Stimulated activated effector memory CD8-positive, alpha-beta T cell treated with anti-CD3 and anti-CD28 coated beads, Interleukin-12 subunit alpha, Interleukin-12 subunit beta, amount 100 ng/mL, for 72 hours (primary cell): ENCODE measurements around the gene ACAN.

Experiments
- ATAC-seq: fragments of 150-1000 bp; cut with Tn5 transposase; 2 replicates; pipeline ENCODE4 v1.10.0; 2021
- DNase-seq, 2 donors: peaks; one replicate each; pipeline ENCODE4 v3.0.0; 2021 to 2022; ENCODE audit warnings: low spot score in 2 of 2
- H3K27ac Mint-ChIP-seq: one replicate; pipeline ENCODE4 v1.8.0; 2022; ENCODE audit warnings: mild to moderate bottlenecking, mixed read lengths
- H3K36me3 Mint-ChIP-seq: one replicate; pipeline ENCODE4 v1.8.0; 2022; ENCODE audit warnings: mild to moderate bottlenecking, mixed read lengths
- H3K4me1 Mint-ChIP-seq: one replicate; pipeline ENCODE4 v1.8.0; 2022; ENCODE audit warnings: mixed read lengths
- H3K4me3 Mint-ChIP-seq: one replicate; pipeline ENCODE4 v1.8.0; 2022; ENCODE audit warnings: mild to moderate bottlenecking, mixed read lengths
- H3K9me3 Mint-ChIP-seq: one replicate; pipeline ENCODE4 v1.8.0; 2022; ENCODE audit warnings: mixed read lengths

The ACAN gene

DNA sequence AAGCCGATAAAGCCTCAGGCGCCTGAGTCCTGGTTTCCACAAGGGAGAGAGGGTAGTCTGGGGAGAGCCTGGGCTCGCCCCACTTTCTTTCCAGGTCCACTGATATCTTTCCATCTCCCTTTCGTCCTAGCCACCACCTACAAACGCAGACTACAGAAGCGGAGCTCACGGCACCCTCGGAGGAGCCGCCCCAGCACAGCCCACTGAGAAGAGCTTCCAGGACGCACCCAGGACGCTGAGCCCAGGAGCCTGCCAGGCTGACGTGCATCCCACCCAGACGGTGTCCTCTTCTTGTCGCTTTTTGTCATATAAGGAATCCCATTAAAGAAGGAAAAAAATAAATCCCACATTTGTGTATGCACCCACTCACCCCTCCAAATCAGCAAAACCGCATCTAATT is 71.0 kb downstream of the ACAN start:
- no peaks in the 10 kb centered on the region for H3K9me3 Mint-ChIP-seq
- H3K4me3 Mint-ChIP-seq: no peak overlapping the region
- ATAC-seq: no peak
- no peak for DNase-seq
- no peaks in the 10 kb centered on the region for H3K4me1 Mint-ChIP-seq
- H3K27ac Mint-ChIP-seq: no peak overlapping the region
- H3K36me3 Mint-ChIP-seq: peaks cover 9% of the 10 kb centered on the region

DNA sequence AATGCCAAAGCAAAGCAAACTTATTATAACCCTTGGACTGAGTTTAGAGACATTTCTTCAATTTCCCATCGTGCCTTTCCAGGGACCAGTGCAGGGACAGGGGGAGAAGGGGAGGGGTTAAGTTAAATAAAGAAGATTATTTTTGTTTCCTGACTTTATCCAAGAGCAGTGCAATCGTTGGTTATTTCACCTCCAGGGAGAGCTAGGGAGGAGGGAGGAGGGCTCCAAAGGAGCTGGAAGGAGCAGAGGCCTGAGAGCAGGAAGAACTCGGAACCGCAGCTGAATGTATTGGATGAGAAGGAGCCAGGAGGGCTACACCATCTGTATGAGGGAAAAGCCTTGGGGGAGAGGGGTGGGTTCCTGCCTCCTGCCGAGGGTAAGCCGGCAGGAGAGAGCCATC is 71.4 kb downstream of the ACAN start:
- Mint-ChIP-seq H3K27ac (no peak overlapping the region), H3K4me1 (no peaks in the 10 kb centered on the region), H3K36me3 (peaks cover 9% of the 10 kb centered on the region), H3K4me3 (no peak overlapping the region), H3K9me3 (no peaks in the 10 kb centered on the region)
- no peak for ATAC-seq
- DNase-seq: no peak

DNA sequence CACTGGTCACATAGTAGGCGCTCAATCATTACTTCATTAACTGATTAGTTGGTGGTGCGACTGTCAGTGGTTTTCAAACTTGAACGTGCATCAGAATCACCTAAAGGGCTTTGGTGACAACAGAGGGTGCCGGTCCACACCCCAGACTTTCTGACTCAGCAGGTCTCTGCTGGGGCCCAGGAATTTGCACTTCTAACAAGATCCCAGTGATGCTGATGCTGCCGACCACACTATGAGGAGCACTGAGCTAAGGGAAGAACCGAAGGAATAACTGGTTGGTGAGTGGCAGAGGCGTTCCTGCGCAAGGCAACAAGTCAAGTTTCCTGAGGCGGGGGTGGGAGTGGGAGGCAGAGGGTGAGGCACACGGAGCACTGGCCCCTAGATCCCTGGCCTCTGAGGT is 73.3 kb downstream of the ACAN start:
- peaks cover 15% of the 10 kb centered on the region for H3K36me3 Mint-ChIP-seq
- no peak overlapping the region for H3K4me3 Mint-ChIP-seq
- no peaks in the 10 kb centered on the region for H3K9me3 Mint-ChIP-seq

GRCh38 chr15:88877415-88877814 is 74.2 kb downstream of the ACAN start:
- Mint-ChIP-seq H3K4me1 (no peaks in the 10 kb centered on the region), H3K9me3 (no peaks in the 10 kb centered on the region), H3K36me3 (peaks cover 17% of the 10 kb centered on the region), H3K4me3 (no peak overlapping the region), H3K27ac (no peak overlapping the region)
- no peak for DNase-seq
- no peak for ATAC-seq

More for the DNA sequence above, 73.3 kb downstream of the ACAN start:
- no peak overlapping the region for H3K27ac Mint-ChIP-seq
- DNase-seq: no peak
- no peak for ATAC-seq
- H3K4me1 Mint-ChIP-seq: no peaks in the 10 kb centered on the region

- ATAC-seq (no peak), DNase-seq (no peak)
- no peaks in the 10 kb centered on the region for H3K9me3 Mint-ChIP-seq
- H3K36me3 Mint-ChIP-seq: peaks cover 17% of the 10 kb centered on the region
- H3K4me1 Mint-ChIP-seq: no peaks in the 10 kb centered on the region
- no peak overlapping the region for H3K4me3 Mint-ChIP-seq
- H3K27ac Mint-ChIP-seq: no peak overlapping the region
Measured at GRCh38 chr15:88877906-88878305, 74.7 kb downstream of the ACAN start.

DNA sequence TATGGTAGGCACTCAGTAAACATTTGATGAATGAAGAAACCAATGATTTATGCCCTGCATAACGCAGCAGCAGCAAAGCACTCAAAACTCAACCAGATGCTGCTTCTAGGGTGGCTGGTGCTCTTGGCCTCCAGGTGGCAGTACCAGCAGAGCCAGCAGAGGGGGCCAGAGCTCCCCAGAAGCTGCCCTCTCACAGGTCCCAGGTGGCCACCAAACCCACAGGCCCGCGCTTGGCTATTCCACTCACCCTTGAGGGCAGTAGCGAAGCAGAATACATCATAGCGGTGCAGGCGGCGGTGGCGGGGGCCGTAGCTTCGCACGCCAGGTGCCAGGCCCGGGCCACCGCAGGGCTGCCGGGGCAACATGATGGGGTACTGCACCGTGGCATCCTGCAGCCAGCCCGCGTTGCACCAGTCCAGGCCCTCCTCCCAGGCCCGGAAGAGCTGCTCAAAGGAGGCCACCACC is 75.5 kb downstream of the ACAN start:
- DNase-seq (peak; percentile 11 to 64), ATAC-seq (peak; percentile 61)
- Mint-ChIP-seq H3K27ac (no peak overlapping the region), H3K4me1 (no peaks in the 10 kb centered on the region), H3K4me3 (no peak overlapping the region), H3K36me3 (peaks cover 23% of the 10 kb centered on the region), H3K9me3 (no peaks in the 10 kb centered on the region)

DNA sequence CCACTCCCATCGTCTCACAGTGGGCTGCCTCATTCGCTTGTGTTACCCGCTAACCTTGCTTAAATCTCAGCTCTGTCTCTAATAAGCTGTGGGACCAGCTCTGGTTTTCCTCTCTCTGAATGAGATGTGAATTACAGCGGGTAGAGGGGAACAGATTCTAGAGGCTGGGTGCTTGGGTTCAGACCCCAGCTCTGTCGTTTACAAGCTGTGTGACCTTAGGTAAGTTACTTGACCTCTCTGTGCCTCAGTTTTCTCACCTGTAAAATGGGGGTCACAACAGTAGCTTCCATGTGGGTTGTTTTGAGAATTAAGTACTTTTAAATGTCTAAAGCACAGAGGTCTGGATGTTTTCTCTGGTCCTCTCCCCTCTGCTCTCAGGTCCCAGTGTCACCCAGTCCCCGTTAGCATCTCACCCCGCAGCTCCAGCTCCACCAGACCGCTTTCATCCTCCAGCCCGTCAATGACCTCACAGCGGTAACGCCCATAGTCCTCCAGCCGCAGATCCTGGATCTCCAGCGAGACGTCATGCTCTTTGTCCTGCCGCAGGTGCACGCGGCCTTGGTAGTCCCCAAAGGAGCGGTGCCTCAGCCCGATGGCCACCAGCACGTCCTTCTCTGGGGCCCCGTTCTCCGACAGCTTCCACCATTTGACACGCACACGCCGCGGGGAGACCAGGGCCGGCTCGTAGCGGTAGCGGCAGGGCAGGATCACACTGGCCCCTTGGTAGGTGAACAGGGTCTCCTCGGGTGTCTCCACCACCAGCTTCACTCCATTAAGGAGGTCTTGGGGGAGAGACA is 77.9 kb downstream of the ACAN start:
- ATAC-seq: no peak
- no peak overlapping the region for H3K4me3 Mint-ChIP-seq

DNA sequence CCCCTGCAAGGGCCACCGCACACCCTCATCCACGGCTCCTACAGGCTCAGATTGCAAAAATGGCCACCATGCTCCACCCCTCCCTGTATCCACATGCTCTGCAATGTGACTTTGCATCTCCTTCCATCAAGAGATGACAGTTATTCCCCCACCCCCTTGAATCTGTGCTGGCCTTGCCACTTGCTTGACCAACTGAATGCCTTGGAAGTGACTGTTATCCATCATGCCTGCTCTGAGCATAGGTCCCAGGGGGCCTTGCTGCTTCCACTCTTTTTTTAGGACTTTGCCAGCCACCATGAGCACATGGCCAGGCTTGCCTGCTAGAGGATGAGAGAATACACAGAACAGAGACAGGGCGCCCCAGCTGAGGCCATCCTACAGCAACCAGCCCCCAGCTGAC is 78.5 kb downstream of the ACAN start:
- DNase-seq (no peak), ATAC-seq (no peak)
- H3K9me3 Mint-ChIP-seq: no peaks in the 10 kb centered on the region
- no peaks in the 10 kb centered on the region for H3K4me1 Mint-ChIP-seq
- H3K36me3 Mint-ChIP-seq: peaks cover 45% of the 10 kb centered on the region
- no peak overlapping the region for H3K27ac Mint-ChIP-seq
- no peak overlapping the region for H3K4me3 Mint-ChIP-seq

More for the DNA sequence above, 77.9 kb downstream of the ACAN start:
- Mint-ChIP-seq H3K36me3 (peaks cover 44% of the 10 kb centered on the region), H3K9me3 (no peaks in the 10 kb centered on the region), H3K27ac (no peak overlapping the region), H3K4me1 (no peaks in the 10 kb centered on the region)
- DNase-seq: no peak

DNA sequence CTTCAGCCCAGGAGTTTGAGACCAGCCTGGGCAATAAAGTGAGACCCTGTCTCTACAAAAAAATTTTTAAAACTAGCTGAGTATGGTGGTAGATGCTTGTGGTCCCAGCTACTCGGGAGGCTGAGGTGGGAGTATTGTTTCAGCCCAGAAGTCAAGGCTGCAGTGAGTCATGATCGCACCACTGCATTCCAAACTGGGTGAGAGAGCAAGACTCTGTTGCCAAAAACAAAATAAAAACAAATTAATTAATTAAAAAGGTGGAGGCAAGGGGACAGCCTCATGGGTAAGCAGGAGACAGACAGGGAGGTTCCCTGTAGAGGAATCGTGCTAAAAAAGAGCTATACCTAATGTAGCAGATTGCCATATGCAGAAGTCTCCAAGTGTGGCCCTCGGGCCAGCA is 79.5 kb downstream of the ACAN start:
- Mint-ChIP-seq H3K4me3 (no peak overlapping the region), H3K27ac (no peak overlapping the region), H3K9me3 (no peaks in the 10 kb centered on the region), H3K4me1 (no peaks in the 10 kb centered on the region), H3K36me3 (peaks cover 51% of the 10 kb centered on the region)
- ATAC-seq (no peak), DNase-seq (no peak)

GRCh38 chr15:88887068-88887580 is 83.9 kb downstream of the ACAN start:
- peaks cover 51% of the 10 kb centered on the region for H3K36me3 Mint-ChIP-seq
- ATAC-seq (no peak), DNase-seq (no peak)
- no peak overlapping the region for H3K4me3 Mint-ChIP-seq
- no peaks in the 10 kb centered on the region for H3K9me3 Mint-ChIP-seq
- no peak overlapping the region for H3K27ac Mint-ChIP-seq
- no peaks in the 10 kb centered on the region for H3K4me1 Mint-ChIP-seq

- H3K9me3 Mint-ChIP-seq: no peaks in the 10 kb centered on the region
- no peak overlapping the region for H3K27ac Mint-ChIP-seq
- H3K4me3 Mint-ChIP-seq: no peak overlapping the region
- ATAC-seq (no peak), DNase-seq (no peak)
- no peaks in the 10 kb centered on the region for H3K4me1 Mint-ChIP-seq
- H3K36me3 Mint-ChIP-seq: peaks cover 45% of the 10 kb centered on the region
Measured at GRCh38 chr15:88888719-88889118, 85.5 kb downstream of the ACAN start.

DNA sequence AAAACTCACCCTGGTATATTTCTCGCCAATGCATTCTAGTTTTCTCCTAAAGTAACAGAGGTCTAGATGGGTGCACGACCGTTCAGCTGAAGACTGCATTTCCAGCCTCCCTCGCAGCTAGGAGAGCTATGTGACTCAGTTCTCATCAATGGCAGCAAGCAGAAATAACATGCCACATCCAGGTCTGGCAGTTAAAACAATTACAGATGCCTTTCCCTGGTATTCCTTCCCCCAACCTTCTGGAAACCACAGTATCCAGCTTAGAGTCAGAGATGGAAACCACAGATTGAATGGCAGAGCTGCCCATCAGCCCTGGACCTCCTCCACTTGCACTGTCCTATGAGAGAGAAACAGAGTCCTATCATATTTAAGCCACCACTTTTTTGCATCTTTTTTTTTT is 87.3 kb downstream of the ACAN start:
- H3K9me3 Mint-ChIP-seq: no peaks in the 10 kb centered on the region
- no peak overlapping the region for H3K27ac Mint-ChIP-seq
- DNase-seq: no peak
- H3K4me3 Mint-ChIP-seq: no peak overlapping the region
- H3K4me1 Mint-ChIP-seq: peaks cover 7% of the 10 kb centered on the region
- ATAC-seq: no peak
- H3K36me3 Mint-ChIP-seq: peaks cover 33% of the 10 kb centered on the region

DNA sequence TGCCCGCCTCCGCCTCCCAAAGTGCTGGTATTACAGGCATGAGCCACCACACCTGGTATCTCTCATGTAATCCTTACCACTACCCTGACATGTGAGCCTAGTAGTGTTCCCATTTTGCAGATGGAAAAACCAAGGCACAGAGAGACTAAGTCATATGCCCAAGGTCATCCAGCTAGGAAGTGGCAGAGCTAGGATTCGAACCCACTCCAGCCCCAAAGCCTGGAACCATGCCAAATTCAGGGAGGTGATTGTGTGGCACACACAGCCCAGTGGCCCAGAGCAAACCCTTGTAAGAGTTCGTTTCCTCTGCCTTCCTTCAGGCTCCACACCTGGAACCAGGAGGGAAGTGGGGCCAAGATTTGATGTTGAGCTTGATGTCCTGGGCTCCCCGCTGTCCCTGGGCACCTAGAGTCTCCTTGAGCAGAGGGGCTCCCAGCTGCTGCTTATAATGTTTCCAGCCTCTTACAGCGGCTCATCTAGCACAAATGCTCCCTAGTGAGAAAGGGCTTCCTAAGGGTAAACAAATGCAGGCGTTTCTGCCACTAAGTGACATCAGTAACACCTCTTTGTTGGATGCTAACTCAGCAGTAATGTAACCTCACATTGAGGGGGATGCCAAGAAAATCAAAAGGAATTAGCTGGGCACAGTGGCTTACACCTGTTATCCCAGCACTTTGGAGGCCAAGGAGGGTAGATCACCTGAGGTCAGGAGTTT is 88.5 kb downstream of the ACAN start:
- Mint-ChIP-seq H3K27ac (no peak overlapping the region), H3K36me3 (peaks cover 24% of the 10 kb centered on the region), H3K9me3 (no peaks in the 10 kb centered on the region), H3K4me3 (no peak overlapping the region), H3K4me1 (peaks cover 14% of the 10 kb centered on the region)
- ATAC-seq: no peak
- DNase-seq: no peak

GRCh38 chr15:88894348-88894818 is 91.1 kb downstream of the ACAN start:
- no peak overlapping the region for H3K27ac Mint-ChIP-seq

DNA sequence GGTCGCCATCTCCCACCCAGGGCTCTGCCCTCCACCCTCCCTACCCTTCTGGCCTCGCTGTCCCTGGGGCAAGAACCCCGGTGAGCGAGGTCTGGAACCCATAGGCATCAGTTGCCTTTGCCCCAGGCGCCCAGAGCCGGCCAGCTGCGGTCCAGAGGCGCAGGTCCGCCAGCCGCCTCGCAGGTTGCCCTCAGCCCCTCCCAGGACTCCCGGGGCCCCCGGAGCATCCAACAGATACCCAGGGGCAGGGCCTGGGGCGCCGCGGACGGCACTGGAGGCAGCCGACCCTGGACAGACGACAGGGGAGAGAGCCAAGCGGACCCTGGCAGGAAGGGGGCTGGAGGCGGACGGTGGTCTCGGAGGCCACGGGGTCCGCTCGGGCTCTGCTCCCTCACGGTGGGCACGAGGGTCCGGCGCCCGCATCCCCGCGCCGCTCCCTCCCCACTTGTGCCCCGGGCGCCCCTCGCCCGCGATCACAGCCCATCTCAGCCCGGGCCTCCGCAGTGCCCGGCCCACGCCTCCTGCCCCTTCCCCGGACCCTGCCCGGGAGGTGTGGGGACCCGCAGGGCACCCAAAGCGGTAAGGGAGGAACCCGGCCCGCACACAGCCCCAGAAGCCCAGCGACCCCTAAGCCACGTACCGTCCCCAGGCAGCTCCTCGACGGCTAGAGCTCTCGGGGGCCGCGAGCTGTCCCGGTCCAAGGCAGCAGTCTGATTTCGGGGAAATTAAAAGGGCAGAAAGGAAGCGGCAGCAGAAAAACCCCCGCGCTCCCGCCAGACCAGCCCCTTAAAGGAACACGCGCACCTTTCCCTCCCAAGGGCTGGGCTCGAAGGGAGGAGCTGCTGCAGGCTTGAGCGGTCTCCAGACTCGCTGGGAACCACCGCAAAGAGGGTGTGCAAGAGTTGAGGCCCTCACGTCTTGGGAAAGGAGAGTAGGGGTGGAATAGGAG is 91.9 kb downstream of the ACAN start, which contains the start of gene HAPLN3:
Gene HAPLN3 (minus strand): TSS at position 726 of the 949 bp plus-strand sequence. CDS start 8,246 bp downstream, outside the sequence.
- DNase-seq (peak; percentile 34 to 77), ATAC-seq (peak; percentile 67)
- H3K27ac Mint-ChIP-seq: peak within 1 kb of the TSS; percentile 55
- no peaks in the 10 kb centered on the region for H3K9me3 Mint-ChIP-seq
- peaks cover 26% of the 10 kb centered on the region for H3K4me1 Mint-ChIP-seq
- peak within 1 kb of the TSS; percentile 73 for H3K4me3 Mint-ChIP-seq
- H3K36me3 Mint-ChIP-seq: peaks cover 11% of the 10 kb centered on the region

More at GRCh38 chr15:88894348-88894818, 91.1 kb downstream of the ACAN start:
- DNase-seq: peak; percentile 72 to 89
- H3K4me1 Mint-ChIP-seq: peaks cover 26% of the 10 kb centered on the region
- H3K4me3 Mint-ChIP-seq: peak overlapping the region; percentile 73
- no peaks in the 10 kb centered on the region for H3K9me3 Mint-ChIP-seq
- peaks cover 13% of the 10 kb centered on the region for H3K36me3 Mint-ChIP-seq
- ATAC-seq: peak; percentile 83
